KMS-11 (cell line): ENCODE data around the gene ZG16B.

Experiments
- H2AFZ ChIP-seq: fragments of 200-600 bp; sonication (generic); 2 replicates; pipeline ENCODE4 v1.6.1; 2016; ENCODE audit warnings: antibody characterized with exemption, mixed run types, low read depth
- H3K27ac ChIP-seq: fragments of 200-600 bp; sonication (generic); 2 replicates; pipeline ENCODE4 v1.6.1; 2016; ENCODE audit warnings: mild to moderate bottlenecking, mixed run types
- H3K27me3 ChIP-seq: fragments of 200-600 bp; sonication (generic); 2 replicates; pipeline ENCODE4 v1.6.1; 2017; ENCODE audit warnings: mild to moderate bottlenecking, low read depth, mixed run types, moderate library complexity; ENCODE audit not compliant: insufficient read depth
- H3K36me3 ChIP-seq: fragments of 200-600 bp; sonication (generic); 2 replicates; pipeline ENCODE4 v1.6.1; 2017; ENCODE audit warnings: mild to moderate bottlenecking, mixed run types; ENCODE audit not compliant: insufficient read depth
- H3K4me1 ChIP-seq: fragments of 200-600 bp; sonication (generic); 2 replicates; pipeline ENCODE4 v1.6.1; 2016; ENCODE audit warnings: mild to moderate bottlenecking, low read depth, mixed run types; ENCODE audit not compliant: poor library complexity, severe bottlenecking
- H3K4me2 ChIP-seq: fragments of 200-600 bp; sonication (generic); 2 replicates; pipeline ENCODE4 v1.7.0; 2016; ENCODE audit warnings: mild to moderate bottlenecking, mixed run types
- H3K4me3 ChIP-seq: fragments of 200-600 bp; sonication (generic); IDR thresholded peaks from 2 replicates; pipeline ENCODE4 v1.6.1; 2017; ENCODE audit warnings: low read depth, low read length, mixed read lengths; ENCODE audit not compliant: insufficient read depth
- H3K79me2 ChIP-seq: fragments of 200-600 bp; sonication (generic); 2 replicates; pipeline ENCODE4 v1.6.1; 2016; ENCODE audit warnings: low read depth, mixed run types; ENCODE audit not compliant: insufficient read depth
- H3K9ac ChIP-seq: fragments of 200-600 bp; sonication (generic); 2 replicates; pipeline ENCODE4 v1.6.1; 2016; ENCODE audit warnings: mild to moderate bottlenecking, mixed run types
- H4K20me1 ChIP-seq: fragments of 200-600 bp; sonication (generic); 2 replicates; pipeline ENCODE4 v1.6.1; 2016; ENCODE audit warnings: mild to moderate bottlenecking, mixed run types; ENCODE audit not compliant: insufficient read depth
- CTCF ChIP-seq: fragments of 200-600 bp; sonication (generic); conservative IDR thresholded peaks from 2 replicates; pipeline ENCODE4 v1.6.1; 2017; ENCODE audit warnings: low read depth, mild to moderate bottlenecking, antibody characterized with exemption, low read length, moderate library complexity, mixed read lengths

The ZG16B gene

GRCh38 chr16:2856061-2856670 lies 26.1 kb downstream of the ZG16B start:
- Histone ChIP-seq H4K20me1 (no peaks in the 10 kb centered on the region), H3K4me3 (no peak overlapping the region), H3K79me2 (no peaks in the 10 kb centered on the region), H3K9ac (no peak overlapping the region), H3K27me3 (peaks cover 79% of the 10 kb centered on the region), H3K4me1 (no peaks in the 10 kb centered on the region), H3K4me2 (no peak overlapping the region), H3K27ac (no peak overlapping the region), H3K36me3 (no peaks in the 10 kb centered on the region), H2AFZ (no peak overlapping the region)
- TF ChIP-seq CTCF = no peak

- H3K4me3 ChIP-seq = no peak overlapping the region
- peaks cover 80% of the 10 kb centered on the region for H3K27me3 ChIP-seq
- no peak for TF ChIP-seq CTCF
- no peaks in the 10 kb centered on the region for H4K20me1 ChIP-seq
- no peak overlapping the region for H3K9ac ChIP-seq
- H3K79me2 ChIP-seq = no peaks in the 10 kb centered on the region
- H3K4me2 ChIP-seq = no peak overlapping the region
- no peaks in the 10 kb centered on the region for H3K36me3 ChIP-seq
- no peaks in the 10 kb centered on the region for H3K4me1 ChIP-seq
- H3K27ac ChIP-seq = no peak overlapping the region
- no peak overlapping the region for H2AFZ ChIP-seq
Observed at GRCh38 chr16:2856686-2857450, 26.8 kb downstream of the ZG16B start.

- Histone ChIP-seq H3K27ac (no peak within 1 kb of the TSS), H3K4me2 (peak within 1 kb of the TSS; percentile 13; the same call in 1 of the 2 replicates), H3K4me1 (no peaks in the 10 kb centered on the region), H3K36me3 (no peaks in the 10 kb centered on the region), H3K9ac (no peak within 1 kb of the TSS), H2AFZ (peak within 1 kb of the TSS; percentile 52; the same call in 1 of the 2 replicates), H3K4me3 (no peak within 1 kb of the TSS), H4K20me1 (no peaks in the 10 kb centered on the region), H3K79me2 (no peaks in the 10 kb centered on the region), H3K27me3 (peaks cover 77% of the 10 kb centered on the region)
- no peak for TF ChIP-seq CTCF
Observed at GRCh38 chr16:2857451-2858244, 27.5 kb downstream of the ZG16B start, which contains the start of gene PRSS22. PRSS22 (minus strand) TSS chr16:2858170; CDS start chr16:2858104, 66 bp downstream.

GRCh38 chr16:2858245-2859025 lies 28.3 kb downstream of the ZG16B start:
- H4K20me1 ChIP-seq = no peaks in the 10 kb centered on the region
- H3K27me3 ChIP-seq = peaks cover 81% of the 10 kb centered on the region
- no peak overlapping the region for H3K9ac ChIP-seq
- H3K4me1 ChIP-seq = no peaks in the 10 kb centered on the region
- peak overlapping the region; percentile 52; the same call in 1 of the 2 replicates for H2AFZ ChIP-seq
- H3K36me3 ChIP-seq = no peaks in the 10 kb centered on the region
- H3K27ac ChIP-seq = no peak overlapping the region
- no peak overlapping the region for H3K4me3 ChIP-seq
- TF ChIP-seq CTCF = no peak
- H3K4me2 ChIP-seq = peak overlapping the region; percentile 13; the same call in 1 of the 2 replicates
- no peaks in the 10 kb centered on the region for H3K79me2 ChIP-seq
